ENCODE data around the gene TLE3.

DNA sequence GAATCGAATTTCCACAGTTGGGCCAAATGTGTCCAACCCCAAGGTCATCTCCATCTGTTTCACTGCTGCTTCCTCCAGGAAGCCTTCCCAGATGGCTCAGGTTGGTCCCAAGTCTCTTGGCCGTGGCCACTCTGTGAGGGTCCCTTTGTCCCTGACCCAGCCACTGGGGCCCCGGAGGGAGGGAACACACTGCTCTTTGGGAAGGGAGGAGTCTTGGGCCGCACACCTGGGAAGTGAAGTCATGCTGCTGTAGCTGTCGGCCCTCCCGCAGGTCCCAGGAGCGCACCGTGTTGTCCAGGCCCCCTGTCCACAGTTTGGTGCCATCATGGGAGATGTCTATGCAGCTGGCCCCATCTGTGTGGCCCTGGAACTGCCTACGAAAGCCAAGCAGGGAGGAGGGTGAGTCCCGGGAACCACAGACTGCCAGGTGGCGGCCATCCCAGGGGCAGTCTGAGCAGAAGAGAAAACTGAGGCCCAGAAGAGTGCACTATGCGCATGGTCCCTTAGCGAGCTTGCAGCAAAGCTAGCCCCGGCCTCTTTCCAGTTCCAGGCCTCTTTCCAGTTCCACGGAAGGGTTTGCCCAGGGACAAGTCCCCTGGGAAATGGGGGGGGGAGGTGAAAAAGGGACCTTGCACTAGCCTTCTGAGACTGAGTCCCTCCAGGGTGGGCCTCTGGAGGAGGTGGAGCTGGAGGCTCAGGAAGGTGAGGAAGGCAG, 44.6 kb downstream of the TLE3 start:
- TF ChIP-seq POLR2A (IDR thresholded peaks at IDR 0.05) (no peak), CTCF (IDR thresholded peaks at IDR 0.05) (no peak)
